SJCRH30 (cell line): ENCODE measurements around the gene MIB1. TPM values are rescaled to one million over a fixed set of nuclear protein-coding genes. Genes with fewer than 3 reads are reported as not detected.
A peak's percentile ranks its signal among the peaks of the same experiment; 100 is the strongest.

ENCODE experiments used
- DNase-seq, 2 experiments: peaks; one replicate each; pipeline ENCODE4 v3.0.0-alpha.2; 2015 to 2020
- H3K27ac ChIP-seq: fragments of 250-450 bp; sonication (Bioruptor Pico); 2 replicates; pipeline ENCODE4 v1.5.1; 2020; ENCODE audit warnings: mild to moderate bottlenecking, moderate library complexity
- H3K27me3 ChIP-seq: fragments of 250-450 bp; sonication (Bioruptor Pico); 2 replicates; pipeline ENCODE4 v1.5.1; 2020; ENCODE audit warnings: mild to moderate bottlenecking, moderate library complexity
- H3K36me3 ChIP-seq: fragments of 250-450 bp; sonication (Bioruptor Pico); 2 replicates; pipeline ENCODE4 v1.5.1; 2020; ENCODE audit warnings: mild to moderate bottlenecking, moderate library complexity
- H3K4me1 ChIP-seq: fragments of 250-450 bp; sonication (Bioruptor Pico); 2 replicates; pipeline ENCODE4 v1.5.1; 2020; ENCODE audit warnings: mild to moderate bottlenecking, moderate library complexity
- H3K4me3 ChIP-seq: fragments of 250-450 bp; sonication (Bioruptor Pico); 2 replicates; pipeline ENCODE4 v1.5.1; 2020; ENCODE audit warnings: mild to moderate bottlenecking, moderate library complexity
- H3K9me3 ChIP-seq: fragments of 250-450 bp; sonication (Bioruptor Pico); replicated peaks from 2 replicates; pipeline ENCODE4 v1.5.1; 2020; ENCODE audit warnings: mild to moderate bottlenecking, moderate library complexity
- total RNA-seq: library from RNA; depleted of rRNA; stranded (reverse); fragments of >200 nt; shearing (Covaris generic); gene quantifications from 2 replicates; pipeline ENCODE4 v1.2.3, GENCODE V29; 2014; rRNA removed

MIB1 gene
- total RNA-seq, 1 experiment from 2014 or later = 37.8 TPM

DNA sequence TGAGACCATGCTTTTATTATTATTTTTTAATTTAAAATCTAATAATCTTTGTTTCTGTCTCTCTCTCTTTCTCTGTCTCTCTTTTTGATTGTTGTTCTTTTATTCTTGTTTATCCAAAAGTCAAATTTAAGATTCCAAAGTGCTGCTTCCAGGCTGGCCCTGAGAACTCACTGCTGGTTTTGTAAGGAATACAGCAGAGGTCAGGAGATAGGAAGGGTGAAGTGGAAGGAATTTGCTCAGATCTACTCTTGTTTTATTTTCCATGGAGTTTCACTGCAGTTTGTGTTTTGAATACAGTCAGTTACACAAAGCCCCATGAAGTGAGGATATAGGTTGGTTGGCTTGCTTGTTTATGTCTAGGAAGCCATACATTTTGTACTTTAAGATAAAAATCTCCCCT lies 168.1 kb downstream of the MIB1 start:
- H3K9me3 ChIP-seq = no peaks in the 10 kb centered on the region
- no peaks in the 10 kb centered on the region for H3K36me3 ChIP-seq
- no peak overlapping the region for H3K4me3 ChIP-seq
- H3K27ac ChIP-seq = no peak overlapping the region
- DNase-seq = no peak
- H3K27me3 ChIP-seq = no peaks in the 10 kb centered on the region
- no peaks in the 10 kb centered on the region for H3K4me1 ChIP-seq

DNA sequence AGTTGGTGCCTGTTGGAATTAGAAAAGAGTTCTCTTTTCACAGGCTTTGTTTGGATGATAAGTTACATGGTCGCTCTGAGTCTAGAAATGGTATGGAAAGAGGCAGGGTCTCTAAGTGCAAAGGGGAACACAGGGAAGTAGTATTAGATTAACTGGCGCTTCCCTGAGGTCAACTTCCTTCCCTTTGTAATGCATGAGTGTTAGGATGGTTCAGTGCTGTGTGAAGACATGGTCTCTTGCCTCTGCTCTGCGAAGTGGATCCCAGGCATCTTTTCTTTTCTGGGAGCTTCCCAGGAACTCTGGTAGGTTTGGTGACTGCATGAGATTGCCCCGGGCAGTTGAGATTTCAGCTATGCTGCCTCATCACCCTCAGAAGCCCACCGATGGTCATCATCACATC lies 170.3 kb downstream of the MIB1 start:
- no peaks in the 10 kb centered on the region for H3K4me1 ChIP-seq
- H3K27ac ChIP-seq = no peak overlapping the region
- no peak for DNase-seq
- H3K4me3 ChIP-seq = no peak overlapping the region
- no peaks in the 10 kb centered on the region for H3K36me3 ChIP-seq
- no peaks in the 10 kb centered on the region for H3K27me3 ChIP-seq
- no peaks in the 10 kb centered on the region for H3K9me3 ChIP-seq

DNA sequence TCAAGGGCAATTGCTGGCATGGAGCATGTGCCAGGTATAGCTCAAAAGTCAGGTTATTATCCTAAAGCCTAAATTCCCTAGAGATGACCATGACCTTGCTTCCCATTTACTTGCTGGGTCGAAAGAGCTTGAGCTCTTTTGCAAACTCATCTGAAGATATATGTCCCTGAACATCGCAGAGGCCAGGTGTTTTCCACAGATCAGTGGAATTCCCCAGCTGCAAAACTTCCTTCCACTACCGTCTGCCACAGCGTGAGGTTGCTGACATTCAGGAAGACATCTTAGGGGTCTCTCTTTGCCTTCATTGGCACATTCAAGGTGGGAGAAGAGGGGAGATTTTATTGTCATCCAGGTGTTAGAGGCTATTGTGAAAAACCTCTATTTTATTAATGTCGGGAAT lies 171.0 kb downstream of the MIB1 start:
- Histone ChIP-seq H3K4me1 (no peaks in the 10 kb centered on the region), H3K36me3 (no peaks in the 10 kb centered on the region), H3K9me3 (no peaks in the 10 kb centered on the region), H3K27me3 (no peaks in the 10 kb centered on the region), H3K4me3 (no peak overlapping the region), H3K27ac (no peak overlapping the region)
- no peak for DNase-seq

DNA sequence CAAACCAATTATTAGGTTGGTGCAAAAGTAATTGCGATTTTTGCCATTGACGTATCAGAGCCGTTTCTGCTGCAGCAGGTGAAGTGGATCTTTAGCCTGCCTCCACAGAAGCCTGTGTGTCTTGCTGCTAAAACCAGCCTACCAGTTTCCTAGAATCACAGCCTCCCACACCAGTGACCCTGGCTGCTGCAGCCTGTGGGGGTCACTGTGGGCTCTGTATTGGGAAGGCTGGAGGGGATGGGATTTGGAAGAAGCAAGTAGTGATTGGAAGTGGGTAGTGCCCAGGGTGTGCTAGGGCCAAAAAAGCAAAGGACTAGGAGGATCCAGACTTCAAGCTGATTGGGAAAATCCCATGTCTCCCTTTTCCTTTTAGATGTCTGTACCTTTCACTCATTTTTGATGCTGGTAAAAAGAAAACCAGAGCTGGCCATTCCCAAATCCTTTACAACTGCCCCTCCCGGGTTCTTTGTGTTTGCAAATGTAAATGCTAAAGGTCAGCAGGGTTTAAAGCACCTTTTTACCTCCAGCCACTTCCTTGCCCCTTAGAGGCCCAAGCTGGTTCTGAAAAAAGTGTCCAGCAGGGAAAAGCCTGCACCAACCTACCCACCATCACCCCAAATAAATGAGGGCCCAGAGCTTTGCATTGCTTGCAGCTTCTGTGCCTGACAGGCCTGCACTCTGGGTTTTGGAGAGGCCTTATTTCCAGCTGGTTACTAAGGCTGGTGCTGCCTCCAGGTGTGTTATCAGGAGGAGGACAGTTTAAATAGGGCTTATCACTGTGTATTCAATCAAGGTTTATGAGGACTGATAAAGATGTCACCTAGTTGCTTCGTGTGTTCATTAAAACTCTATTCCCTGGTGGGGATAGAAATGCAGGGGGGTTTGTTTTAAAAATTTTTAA lies 172.0 kb downstream of the MIB1 start:
- no peaks in the 10 kb centered on the region for H3K36me3 ChIP-seq
- H3K4me3 ChIP-seq = no peak overlapping the region
- H3K9me3 ChIP-seq = no peaks in the 10 kb centered on the region
- no peaks in the 10 kb centered on the region for H3K27me3 ChIP-seq
- H3K27ac ChIP-seq = no peak overlapping the region
- no peaks in the 10 kb centered on the region for H3K4me1 ChIP-seq
- peak in 1 of 2 experiments; percentile 3 for DNase-seq

DNA sequence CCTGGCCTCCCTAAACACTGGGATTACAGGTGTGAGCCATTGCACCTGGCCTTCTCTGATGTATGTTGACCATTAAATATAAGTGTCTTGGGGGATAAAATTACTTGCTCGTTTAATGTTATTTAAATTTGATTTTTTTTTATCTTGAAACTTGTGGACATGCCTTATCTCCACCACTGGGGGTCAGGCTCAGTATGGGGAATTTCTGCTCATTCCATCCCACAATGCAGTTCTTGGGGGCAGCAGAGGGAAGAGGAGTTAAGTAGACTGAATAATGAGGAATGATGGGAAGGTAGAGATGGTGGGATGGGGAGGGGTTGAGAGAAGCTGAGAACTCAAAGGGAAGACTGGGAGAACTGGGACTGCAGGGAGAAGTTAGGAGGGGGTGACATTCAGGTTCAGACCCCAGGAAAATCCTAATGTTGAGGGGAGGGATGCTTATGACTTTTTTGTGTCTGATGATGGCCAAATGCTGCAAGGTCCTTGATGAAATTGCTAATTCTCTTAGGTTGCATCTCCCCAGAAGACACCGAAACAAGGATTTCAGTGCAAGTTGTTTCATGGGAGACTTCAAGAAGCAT lies 174.2 kb downstream of the MIB1 start:
- peak; percentile 18 to 43 for DNase-seq
- H3K27ac ChIP-seq = no peak overlapping the region
- no peaks in the 10 kb centered on the region for H3K4me1 ChIP-seq
- no peak overlapping the region for H3K4me3 ChIP-seq
- no peaks in the 10 kb centered on the region for H3K27me3 ChIP-seq
- no peaks in the 10 kb centered on the region for H3K9me3 ChIP-seq
- H3K36me3 ChIP-seq = no peaks in the 10 kb centered on the region

DNA sequence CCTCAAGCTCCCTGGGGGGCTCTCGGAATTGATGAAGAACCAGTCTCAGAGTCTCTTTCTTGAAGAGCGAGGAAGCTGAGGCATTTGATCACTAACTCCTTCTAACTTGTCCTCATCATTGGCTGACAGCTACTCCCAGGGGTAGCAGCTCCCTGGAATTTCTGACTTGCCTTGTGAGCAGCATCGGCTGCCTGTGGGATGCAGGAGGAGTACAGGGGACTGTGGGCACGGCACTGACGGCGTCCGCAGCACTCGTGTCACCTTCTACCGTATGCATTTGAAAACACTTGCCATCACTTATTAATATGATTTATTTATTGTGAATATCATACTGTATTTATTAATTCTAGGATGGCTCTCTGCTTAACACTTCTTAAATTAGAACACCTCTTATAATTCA lies 175.0 kb downstream of the MIB1 start:
- no peaks in the 10 kb centered on the region for H3K27me3 ChIP-seq
- H3K4me3 ChIP-seq = no peak overlapping the region
- H3K4me1 ChIP-seq = no peaks in the 10 kb centered on the region
- no peaks in the 10 kb centered on the region for H3K9me3 ChIP-seq
- DNase-seq = no peak
- no peaks in the 10 kb centered on the region for H3K36me3 ChIP-seq
- H3K27ac ChIP-seq = no peak overlapping the region

DNA sequence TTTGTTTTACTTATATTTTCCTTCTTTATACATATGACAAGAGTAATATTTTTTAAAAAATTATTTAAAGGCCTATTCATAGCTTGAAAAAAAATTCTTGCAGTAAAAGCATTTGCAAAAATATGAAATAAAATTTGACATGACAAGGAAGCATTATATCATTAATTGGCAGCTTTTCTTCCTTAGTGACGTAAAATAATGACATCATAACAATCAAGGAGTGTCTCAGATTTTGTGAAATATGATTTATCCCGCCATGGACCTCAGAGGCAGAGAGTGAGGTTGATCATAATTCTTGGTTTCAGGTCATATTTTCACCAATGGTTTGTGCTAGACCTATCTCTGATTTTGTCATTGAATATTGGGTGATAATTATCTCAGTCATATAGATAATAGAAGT lies 176.0 kb downstream of the MIB1 start:
- Histone ChIP-seq H3K4me1 (no peaks in the 10 kb centered on the region), H3K9me3 (no peaks in the 10 kb centered on the region), H3K27me3 (no peaks in the 10 kb centered on the region), H3K4me3 (no peak overlapping the region), H3K36me3 (no peaks in the 10 kb centered on the region), H3K27ac (no peak overlapping the region)
- no peak for DNase-seq

DNA sequence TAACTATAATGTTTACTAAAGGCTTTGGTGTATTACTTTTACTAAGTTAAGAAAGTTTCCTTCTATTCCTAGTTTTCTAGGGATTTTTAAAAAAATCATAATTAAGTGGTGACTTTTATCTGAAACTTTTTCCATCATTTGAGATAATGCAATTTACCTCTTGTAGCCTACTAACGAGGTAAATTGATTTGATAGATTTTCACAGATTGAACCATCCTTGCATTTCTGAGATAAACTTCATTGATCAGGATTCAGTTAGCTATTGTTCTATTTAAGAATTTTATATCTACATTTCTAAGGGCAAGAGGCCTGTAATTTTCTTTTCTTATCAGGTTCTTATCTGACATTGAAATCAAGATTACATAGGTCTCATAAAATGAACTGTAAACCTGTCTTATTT lies 178.1 kb downstream of the MIB1 start:
- no peak for DNase-seq
- Histone ChIP-seq H3K27ac (no peak overlapping the region), H3K4me3 (no peak overlapping the region), H3K9me3 (no peaks in the 10 kb centered on the region), H3K4me1 (no peaks in the 10 kb centered on the region), H3K27me3 (no peaks in the 10 kb centered on the region), H3K36me3 (no peaks in the 10 kb centered on the region)

Other genes starting within 250 kb of the MIB1 start
- 14.5 and 16.5 TPM in 2 replicates for gene ESCO1, start 140.1 kb upstream of the MIB1 start, total RNA-seq
- 102 and 110 TPM in 2 replicates for gene SNRPD1, start 128.5 kb upstream of the MIB1 start, total RNA-seq
- gene ABHD3, start 36.0 kb upstream of the MIB1 start, total RNA-seq = 13.2 and 13.5 TPM in 2 replicates